ENCODE data around the gene ATG10.

The ATG10 gene

DNA sequence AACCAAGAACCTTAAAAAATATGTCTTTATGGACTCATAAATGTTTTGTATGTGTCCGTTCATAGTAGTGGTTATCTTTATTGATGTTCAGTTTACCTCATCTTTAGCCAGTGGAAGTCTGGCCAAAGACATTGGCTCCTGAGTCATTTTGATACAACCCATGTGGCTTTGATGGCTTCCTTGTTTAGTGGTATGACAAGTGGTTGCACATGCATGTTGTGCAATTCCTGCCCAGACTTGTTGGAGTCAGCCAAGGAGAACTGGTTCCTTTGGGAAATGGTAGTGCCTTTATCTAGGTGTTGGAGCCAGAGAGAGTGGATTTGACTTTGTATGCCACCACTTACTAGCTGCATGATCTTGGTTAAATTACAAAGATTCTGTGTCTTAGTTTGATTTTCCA lies 212.0 kb downstream of the ATG10 start:
- Histone ChIP-seq H3K4me1 (no peaks in the 10 kb centered on the region), H3K27me3 (no peaks in the 10 kb centered on the region), H3K36me3 (peaks cover 0 to 7% (median 0%) of the 10 kb centered on the region in 3 donors), H3K27ac (no peak overlapping the region), H3K9me3 (no peaks in the 10 kb centered on the region), H3K4me3 (no peak overlapping the region)
- TF ChIP-seq, protein P1, sequence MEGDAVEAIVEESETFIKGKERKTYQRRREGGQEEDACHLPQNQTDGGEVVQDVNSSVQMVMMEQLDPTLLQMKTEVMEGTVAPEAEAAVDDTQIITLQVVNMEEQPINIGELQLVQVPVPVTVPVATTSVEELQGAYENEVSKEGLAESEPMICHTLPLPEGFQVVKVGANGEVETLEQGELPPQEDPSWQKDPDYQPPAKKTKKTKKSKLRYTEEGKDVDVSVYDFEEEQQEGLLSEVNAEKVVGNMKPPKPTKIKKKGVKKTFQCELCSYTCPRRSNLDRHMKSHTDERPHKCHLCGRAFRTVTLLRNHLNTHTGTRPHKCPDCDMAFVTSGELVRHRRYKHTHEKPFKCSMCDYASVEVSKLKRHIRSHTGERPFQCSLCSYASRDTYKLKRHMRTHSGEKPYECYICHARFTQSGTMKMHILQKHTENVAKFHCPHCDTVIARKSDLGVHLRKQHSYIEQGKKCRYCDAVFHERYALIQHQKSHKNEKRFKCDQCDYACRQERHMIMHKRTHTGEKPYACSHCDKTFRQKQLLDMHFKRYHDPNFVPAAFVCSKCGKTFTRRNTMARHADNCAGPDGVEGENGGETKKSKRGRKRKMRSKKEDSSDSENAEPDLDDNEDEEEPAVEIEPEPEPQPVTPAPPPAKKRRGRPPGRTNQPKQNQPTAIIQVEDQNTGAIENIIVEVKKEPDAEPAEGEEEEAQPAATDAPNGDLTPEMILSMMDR (IDR thresholded peaks at IDR 0.05) = no peak
- DNase-seq = no peak
- intact Hi-C loops (cut with DNase I; ENCODE audit: low total_unique reads) = no loop called here

DNA sequence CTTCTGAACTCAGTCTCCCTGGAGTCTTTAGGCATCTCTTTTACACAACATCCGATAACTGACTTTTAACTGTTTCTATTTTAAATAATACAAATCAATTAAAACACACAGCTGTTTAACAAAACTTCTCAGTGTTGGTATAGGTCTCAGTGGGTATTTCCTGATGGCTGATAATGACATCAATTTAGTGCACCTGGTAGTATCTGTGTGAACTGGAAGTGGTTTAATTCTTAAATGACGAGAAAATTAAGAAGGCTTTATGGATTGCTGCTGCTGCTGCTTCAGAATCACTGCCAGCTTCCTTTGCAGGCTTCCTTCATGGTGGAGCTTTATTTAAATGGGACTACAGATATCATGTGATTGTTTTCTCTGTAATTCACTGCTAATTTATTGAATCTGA lies 214.0 kb downstream of the ATG10 start:
- Histone ChIP-seq H3K4me1 (no peaks in the 10 kb centered on the region), H3K36me3 (no peaks in the 10 kb centered on the region), H3K27ac (no peak overlapping the region), H3K4me3 (no peak overlapping the region), H3K9me3 (no peaks in the 10 kb centered on the region), H3K27me3 (no peaks in the 10 kb centered on the region)
- DNase-seq = no peak
- TF ChIP-seq, protein P1 (IDR thresholded peaks at IDR 0.05) = no peak
- intact Hi-C loops (cut with DNase I; ENCODE audit: low total_unique reads) = no loop called here

DNA sequence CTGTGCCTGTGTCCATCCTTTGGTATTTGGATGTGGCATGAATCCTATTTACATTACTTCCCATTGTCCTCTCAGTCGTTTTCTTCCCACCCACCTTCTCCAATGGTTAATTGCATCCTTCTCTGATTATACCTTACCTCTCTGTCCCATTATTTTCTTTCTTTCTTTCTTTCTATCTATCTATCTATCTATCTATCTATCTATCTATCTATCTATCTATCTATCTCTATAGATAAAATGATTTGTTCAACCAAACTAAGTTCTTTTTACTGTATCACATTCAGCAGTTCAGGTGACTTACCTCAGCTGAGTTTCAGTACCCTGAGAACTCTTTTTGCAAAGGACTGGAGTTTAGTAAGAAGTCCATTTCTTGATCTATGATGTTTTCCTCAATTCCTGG lies 225.7 kb downstream of the ATG10 start:
- Histone ChIP-seq H3K27ac (no peak overlapping the region), H3K4me1 (no peaks in the 10 kb centered on the region), H3K36me3 (no peaks in the 10 kb centered on the region), H3K4me3 (no peak overlapping the region), H3K9me3 (no peaks in the 10 kb centered on the region), H3K27me3 (no peaks in the 10 kb centered on the region)
- intact Hi-C loops (cut with DNase I; ENCODE audit: low total_unique reads) = no loop called here
- TF ChIP-seq, protein P1 (IDR thresholded peaks at IDR 0.05) = no peak
- no peak for DNase-seq

DNA sequence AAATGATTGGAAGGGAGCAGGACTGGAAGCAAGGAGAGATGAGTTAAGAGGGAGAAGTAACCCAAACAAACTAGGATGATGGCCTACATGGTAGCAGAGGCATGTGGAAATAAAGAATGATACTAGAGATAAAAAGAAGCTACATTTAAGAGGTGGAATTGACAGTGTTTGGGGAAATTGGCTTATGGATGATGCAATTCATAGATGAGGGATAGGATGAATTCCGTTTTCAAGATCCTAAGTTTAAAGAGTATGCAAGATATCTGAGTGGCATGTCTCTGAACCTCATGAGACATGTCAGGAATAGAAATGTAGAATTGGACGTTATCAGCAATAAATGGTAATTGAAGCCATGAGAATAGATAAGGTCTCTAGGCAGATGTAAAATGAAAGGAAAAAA lies 232.7 kb downstream of the ATG10 start:
- Histone ChIP-seq H3K27me3 (no peaks in the 10 kb centered on the region), H3K27ac (no peak overlapping the region), H3K36me3 (no peaks in the 10 kb centered on the region), H3K9me3 (no peaks in the 10 kb centered on the region), H3K4me1 (no peaks in the 10 kb centered on the region), H3K4me3 (no peak overlapping the region)
- intact Hi-C loops (cut with DNase I; ENCODE audit: low total_unique reads) = no loop called here
- no peak for DNase-seq
- TF ChIP-seq, protein P1 (IDR thresholded peaks at IDR 0.05) = no peak

DNA sequence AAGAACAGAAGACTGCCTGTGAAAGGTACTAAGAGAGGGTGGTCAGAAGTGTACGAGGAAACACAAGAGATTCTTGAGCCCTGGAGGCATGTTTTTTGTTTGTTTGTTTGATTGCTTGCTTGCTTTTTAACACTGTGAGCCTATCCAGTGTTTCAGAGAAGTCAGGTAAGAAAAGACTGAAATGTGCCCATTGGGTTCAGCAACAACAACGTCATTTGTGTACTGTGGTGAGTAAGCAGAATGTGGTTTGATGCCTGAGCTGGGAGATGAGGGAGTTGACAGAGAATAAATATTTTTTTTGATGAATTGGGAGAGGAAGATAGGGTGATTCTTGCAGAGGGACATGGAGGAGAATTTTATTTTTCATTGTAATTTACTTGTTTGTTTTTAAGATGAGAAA lies 233.2 kb downstream of the ATG10 start:
- TF ChIP-seq, protein P1 (IDR thresholded peaks at IDR 0.05) = no peak
- Histone ChIP-seq H3K4me1 (no peaks in the 10 kb centered on the region), H3K4me3 (no peak overlapping the region), H3K36me3 (no peaks in the 10 kb centered on the region), H3K27me3 (no peaks in the 10 kb centered on the region), H3K9me3 (no peaks in the 10 kb centered on the region), H3K27ac (no peak overlapping the region)
- no peak for DNase-seq
- intact Hi-C loops (cut with DNase I; ENCODE audit: low total_unique reads) = no loop called here

DNA sequence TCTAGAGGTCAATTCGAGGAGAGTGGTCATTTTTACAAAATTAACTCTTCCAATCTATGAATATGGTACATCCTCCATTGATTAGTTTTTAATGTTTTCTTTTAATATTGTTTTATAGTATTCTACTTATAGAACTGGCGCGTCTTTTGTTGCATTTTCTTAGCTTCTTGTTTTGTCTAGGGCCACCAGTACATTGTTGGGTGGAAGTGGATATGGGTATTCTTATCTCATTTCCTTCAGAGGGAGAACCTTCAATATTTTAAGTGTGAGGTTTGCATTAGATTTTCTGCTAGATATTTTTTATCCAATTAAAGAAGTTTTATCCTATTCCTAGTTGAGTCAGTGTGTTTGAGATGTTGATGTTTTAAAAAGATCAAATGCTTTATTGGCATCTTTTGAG lies 236.5 kb downstream of the ATG10 start:
- no peaks in the 10 kb centered on the region for H3K4me1 ChIP-seq
- intact Hi-C loops (cut with DNase I; ENCODE audit: low total_unique reads) = no loop called here
- DNase-seq = no peak
- no peak overlapping the region for H3K4me3 ChIP-seq
- H3K36me3 ChIP-seq = no peaks in the 10 kb centered on the region
- H3K9me3 ChIP-seq = no peaks in the 10 kb centered on the region
- TF ChIP-seq, protein P1 (IDR thresholded peaks at IDR 0.05) = no peak
- no peaks in the 10 kb centered on the region for H3K27me3 ChIP-seq
- no peak overlapping the region for H3K27ac ChIP-seq

Data from tibial artery (tissue), 4 donors.